M059J (cell line): ENCODE data around the gene AJAP1. TPM values are rescaled to one million over a fixed set of nuclear protein-coding genes. Genes with fewer than 3 reads are reported as not detected.

Experiments
- DNase-seq: peaks from one replicate; pipeline ENCODE4 v3.0.0-alpha.2; 2012; ENCODE audit warnings: low read depth
- total RNA-seq: library from RNA; depleted of rRNA; stranded (reverse); fragments of >200 nt; shearing (Covaris generic); gene quantifications from 2 replicates; pipeline ENCODE4 v1.2.3, GENCODE V29; 2014

Gene AJAP1
- total RNA-seq, 1 experiment from 2014 or later, result not detected

GRCh38 chr1:4699376-4700301 is 45.2 kb downstream of the AJAP1 start:
- DNase-seq, result peak; percentile 20

- peak; percentile 67 for DNase-seq
Observed at GRCh38 chr1:4700801-4701200, 46.4 kb downstream of the AJAP1 start.

GRCh38 chr1:4701276-4701675 is 46.9 kb downstream of the AJAP1 start:
- no peak for DNase-seq

GRCh38 chr1:4702464-4702863 is 48.1 kb downstream of the AJAP1 start:
- DNase-seq, result no peak

GRCh38 chr1:4702932-4703331 is 48.5 kb downstream of the AJAP1 start:
- peak; percentile 67 for DNase-seq

- DNase-seq, result no peak
Observed at GRCh38 chr1:4703646-4704045, 49.2 kb downstream of the AJAP1 start.

- DNase-seq, result no peak
Observed at GRCh38 chr1:4708840-4709507, 54.6 kb downstream of the AJAP1 start.

GRCh38 chr1:4709641-4710040 is 55.2 kb downstream of the AJAP1 start:
- DNase-seq, result no peak

GRCh38 chr1:4710592-4711415 is 56.4 kb downstream of the AJAP1 start:
- no peak for DNase-seq

- DNase-seq, result no peak
Observed at GRCh38 chr1:4711416-4712275, 57.2 kb downstream of the AJAP1 start.

GRCh38 chr1:4713669-4714068 is 59.3 kb downstream of the AJAP1 start:
- no peak for DNase-seq

GRCh38 chr1:4716406-4716805 is 62.0 kb downstream of the AJAP1 start:
- DNase-seq, result no peak

- no peak for DNase-seq
Observed at GRCh38 chr1:4718071-4718470, 63.7 kb downstream of the AJAP1 start.

GRCh38 chr1:4723106-4723505 is 68.7 kb downstream of the AJAP1 start:
- no peak for DNase-seq

- no peak for DNase-seq
Observed at GRCh38 chr1:4724001-4724400, 69.6 kb downstream of the AJAP1 start.

- DNase-seq, result no peak
Observed at GRCh38 chr1:4724695-4725250, 70.4 kb downstream of the AJAP1 start.

- no peak for DNase-seq
Observed at GRCh38 chr1:4725416-4725815, 71.0 kb downstream of the AJAP1 start.

- peak; percentile 12 for DNase-seq
Observed at GRCh38 chr1:4726620-4727341, 72.4 kb downstream of the AJAP1 start.

GRCh38 chr1:4728319-4729089 is 74.1 kb downstream of the AJAP1 start:
- no peak for DNase-seq
